8988T (cell line): Measurements from ENCODE around the gene NOC2L.

Experiments used
- DNase-seq: peaks from one replicate; pipeline ENCODE4 v3.0.0; 2011

The NOC2L gene

DNA sequence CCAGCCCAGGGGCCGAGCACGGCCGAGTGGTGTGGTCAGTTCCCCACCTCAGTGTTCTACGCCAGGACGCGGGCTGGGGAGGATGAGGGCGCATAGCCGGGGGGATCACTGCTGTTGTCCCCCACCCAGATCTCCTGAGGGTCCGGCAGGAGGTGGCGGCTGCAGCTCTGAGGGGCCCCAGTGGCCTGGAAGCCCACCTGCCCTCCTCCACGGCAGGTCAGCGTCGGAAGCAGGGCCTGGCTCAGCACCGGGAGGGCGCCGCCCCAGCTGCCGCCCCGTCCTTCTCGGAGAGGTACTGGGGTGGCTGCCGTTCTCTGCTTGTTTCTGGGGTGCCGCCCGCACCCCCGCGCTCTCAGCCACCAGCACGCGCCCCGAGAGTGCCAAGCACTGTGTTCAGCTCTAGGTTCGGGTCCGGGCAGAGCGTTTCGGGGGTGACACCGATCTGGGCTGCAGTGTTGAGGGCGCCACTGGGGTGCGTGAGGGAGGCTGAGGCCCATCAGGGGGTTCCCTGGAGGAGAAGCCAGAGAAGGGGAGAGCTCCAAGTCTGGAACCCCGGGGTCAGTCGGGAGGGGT is 18.0 kb downstream of the NOC2L start:
- DNase-seq: no peak

DNA sequence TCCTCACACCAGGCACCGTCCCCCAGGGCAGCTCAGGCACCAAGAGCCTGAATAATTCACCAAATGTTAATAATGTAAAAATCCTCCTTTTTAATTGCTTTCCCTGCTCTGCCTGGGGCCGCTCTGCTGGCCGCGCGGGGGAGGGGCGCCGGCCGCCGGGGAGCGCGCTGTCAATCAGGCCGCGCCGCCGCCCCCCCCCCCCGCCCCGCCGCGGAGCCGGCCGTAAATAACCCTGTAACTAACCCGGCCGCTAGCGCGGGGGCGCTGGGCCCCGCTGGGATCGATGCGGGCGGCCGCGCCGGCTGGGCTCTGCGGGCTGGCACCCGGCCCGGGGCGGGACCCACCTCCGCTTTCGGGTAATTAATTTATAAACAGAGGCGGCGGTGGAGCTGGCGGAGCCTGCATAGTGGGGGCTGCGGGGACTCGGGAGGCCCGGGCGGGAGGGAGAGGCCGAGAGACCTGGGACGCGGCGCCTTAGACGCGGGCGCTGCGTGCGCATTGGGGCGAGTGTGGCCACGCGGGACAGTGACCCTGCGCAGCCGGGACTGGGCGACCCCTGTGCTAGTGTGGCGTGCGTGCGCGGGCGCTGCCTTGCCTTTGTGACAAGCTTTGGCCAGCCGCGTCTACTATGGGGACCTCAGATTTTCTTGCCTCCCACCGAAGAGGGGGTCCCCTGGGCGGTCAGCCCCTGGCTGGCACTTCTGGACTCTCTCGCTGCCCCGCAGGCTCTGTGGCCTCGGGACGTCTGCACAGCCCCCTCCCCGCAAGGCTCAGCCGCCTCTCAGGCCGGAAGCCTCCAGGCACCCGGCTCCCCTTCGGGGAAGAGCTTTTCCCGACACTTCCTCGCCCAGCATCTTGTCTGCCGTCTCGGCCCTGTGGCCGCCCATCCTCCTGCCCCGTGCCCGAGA is 18.7 kb downstream of the NOC2L start:
- DNase-seq: peak; percentile 84

DNA sequence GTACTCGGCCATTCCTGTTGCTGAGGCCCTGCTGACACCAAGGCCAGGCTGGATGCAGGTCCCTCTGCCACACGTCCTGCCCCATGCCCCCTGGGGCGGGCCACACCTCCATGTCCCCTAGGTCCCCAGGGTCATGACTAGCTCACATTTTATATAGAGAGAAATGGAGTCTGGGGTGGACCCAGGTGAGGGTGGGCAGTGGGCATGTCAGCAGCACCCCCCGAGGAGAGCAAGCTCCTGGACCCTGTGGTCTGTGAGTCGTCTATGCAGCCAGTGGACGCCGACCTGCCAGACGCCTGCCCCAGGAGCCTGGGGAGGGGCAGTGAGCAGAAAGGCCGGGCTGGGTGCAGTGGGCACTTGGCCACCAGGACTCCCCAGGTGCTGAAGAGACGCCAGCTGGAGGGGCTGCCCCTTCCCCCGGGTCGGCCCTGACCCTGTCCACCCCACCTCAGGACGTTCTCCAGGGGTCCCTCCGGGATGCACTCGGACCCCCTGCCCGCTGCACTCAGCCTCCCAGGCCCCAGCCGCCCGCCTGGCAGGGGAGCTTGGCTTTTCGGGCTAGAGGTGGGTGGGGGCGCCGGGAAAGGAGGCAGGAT is 19.4 kb downstream of the NOC2L start:
- DNase-seq: no peak

DNA sequence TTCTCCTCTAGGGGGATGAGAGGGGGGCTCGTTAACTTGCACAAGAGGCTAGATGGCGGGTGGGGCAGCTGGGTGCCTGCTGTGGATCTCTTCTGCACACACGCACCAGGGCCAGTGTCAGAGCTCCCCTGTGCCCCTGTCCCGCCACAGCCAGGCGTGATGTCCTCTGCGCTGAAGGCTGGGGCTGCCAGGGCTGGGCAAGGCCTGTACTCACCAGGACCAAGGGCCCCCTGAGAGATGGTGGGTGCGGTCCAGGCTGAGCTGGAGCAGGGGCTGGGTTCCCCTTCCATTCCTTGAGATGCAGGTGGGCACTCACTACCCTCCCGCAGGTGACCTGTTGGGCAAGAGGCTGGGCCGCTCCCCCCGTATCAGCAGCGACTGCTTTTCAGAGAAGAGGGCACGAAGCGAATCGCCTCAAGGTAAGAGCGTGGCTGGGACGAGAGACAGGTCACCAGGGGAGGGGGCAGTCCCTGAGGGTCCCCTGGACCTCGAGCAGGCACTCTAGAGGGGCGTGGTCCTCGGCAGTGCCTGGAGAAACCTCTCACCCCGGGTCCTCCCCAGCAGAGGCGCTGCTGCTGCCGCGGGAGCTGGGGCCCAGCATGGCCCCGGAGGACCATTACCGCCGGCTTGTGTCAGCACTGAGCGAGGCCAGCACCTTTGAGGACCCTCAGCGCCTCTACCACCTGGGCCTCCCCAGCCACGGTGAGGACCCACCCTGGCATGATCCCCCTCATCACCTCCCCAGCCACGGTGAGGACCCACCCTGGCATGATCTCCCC is 20.2 kb downstream of the NOC2L start:
- DNase-seq: no peak

DNA sequence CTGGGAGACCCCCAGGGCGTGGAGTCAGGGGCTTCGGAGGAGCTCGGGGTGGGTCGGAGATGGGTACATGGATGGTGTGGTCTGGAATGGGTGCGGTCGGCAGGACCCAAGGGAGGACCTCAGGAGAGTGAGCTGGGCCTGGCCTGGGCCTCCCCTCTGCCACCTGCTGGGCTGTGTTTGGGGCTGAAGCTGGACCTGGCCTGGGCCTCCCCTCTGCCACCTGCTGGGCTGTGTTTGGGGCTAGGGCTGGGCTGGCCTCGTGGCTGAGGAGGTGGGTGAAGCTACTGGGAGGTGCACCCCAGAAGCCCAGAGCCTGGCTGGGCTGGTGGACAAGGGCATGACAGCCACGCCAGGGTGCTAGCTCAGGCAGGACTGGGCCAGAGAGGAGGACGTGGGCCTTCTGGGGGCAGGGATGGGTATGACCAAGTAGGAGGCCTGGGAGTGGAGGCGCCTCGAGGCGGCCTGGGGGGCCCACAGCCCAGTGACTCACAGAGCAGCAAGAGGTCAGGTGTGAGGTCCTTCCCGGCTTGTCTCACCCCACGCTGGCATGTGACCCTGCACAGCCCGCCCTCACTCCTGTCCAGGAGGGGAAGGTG is 20.9 kb downstream of the NOC2L start:
- peak; percentile 77 for DNase-seq

DNA sequence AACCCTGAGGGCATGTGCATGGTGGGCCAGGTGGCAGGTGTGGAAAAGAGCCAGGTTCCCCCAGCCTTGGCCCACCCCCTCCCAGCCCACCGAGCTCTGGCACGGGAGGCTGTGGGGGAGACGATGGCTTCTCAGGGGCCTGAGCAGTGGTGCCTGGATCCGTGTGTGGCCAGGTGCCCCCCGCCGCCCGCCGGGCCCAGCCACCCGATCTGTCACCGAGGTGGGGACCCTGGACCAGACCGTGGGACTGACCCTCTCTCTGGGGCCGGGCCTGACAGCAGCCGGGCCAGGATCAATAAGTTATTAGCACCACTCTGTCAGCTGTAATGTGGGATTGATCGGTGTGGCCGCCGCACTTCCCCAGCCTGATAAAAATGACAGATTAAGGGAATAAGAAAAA is 21.5 kb downstream of the NOC2L start:
- no peak for DNase-seq

DNA sequence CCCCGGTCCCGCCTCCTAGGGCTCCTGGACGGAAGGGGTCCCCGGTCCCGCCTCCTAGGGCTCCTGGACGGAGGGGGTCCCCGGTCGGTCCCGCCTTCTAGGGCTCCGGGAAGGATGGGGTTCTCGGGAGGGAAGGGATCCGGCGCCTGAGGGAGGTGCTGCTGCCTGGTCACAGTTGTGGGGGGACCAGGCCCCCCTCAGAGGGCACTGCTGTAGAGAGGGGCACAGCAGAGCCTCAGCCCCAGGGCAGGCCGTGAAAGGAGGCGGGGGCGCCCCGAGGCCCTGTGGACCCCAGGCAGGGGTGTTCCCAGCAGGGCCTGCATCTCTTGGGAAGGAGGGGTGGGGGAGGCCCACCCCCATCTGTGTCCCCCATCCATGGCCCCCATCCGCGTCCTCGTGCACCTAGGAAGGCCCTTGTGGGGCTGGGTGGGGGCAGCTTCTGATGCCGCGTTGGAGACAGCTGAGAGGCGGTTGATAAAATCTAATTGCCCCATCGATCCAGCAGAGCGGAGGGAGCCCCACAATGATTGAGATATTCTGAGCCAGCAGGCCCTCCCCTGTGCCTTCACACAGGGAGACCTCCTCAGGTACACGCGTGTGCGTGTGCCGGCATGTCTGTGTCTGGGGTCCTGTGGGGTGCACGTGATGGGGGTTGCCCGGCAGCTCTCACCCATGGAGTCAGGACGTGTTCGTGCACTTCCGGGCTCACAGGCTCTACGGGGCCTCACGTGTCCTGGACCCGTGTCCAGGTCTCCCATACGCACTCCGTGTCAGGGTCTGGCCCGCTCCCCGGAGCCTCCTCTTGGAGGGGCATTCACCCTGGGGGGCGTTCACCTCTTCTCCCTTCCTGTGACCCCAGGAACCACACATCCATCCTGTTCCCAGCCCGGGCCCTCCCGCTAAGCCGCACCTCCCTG is 22.4 kb downstream of the NOC2L start:
- no peak for DNase-seq

DNA sequence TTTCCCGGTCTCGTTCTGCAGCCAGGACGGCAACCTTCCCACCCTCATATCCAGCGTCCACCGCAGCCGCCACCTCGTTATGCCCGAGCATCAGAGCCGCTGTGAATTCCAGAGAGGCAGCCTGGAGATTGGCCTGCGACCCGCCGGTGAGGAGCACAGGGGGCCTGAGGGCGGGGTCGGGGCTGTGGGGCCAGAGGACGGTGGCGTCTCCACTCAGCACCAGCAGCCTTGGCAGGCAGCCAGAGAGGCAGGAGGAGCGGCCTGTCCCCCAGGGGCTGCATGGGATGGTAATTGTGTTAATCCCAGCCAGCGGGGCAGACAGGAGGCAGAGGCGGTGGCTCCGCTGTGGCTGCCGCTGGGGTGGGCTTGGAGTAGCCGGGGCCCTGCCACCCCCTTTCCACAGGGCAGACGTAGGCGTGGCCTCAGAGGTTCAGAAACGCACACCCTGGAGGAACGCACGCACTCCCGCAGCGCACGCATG is 23.3 kb downstream of the NOC2L start:
- DNase-seq: no peak

DNA sequence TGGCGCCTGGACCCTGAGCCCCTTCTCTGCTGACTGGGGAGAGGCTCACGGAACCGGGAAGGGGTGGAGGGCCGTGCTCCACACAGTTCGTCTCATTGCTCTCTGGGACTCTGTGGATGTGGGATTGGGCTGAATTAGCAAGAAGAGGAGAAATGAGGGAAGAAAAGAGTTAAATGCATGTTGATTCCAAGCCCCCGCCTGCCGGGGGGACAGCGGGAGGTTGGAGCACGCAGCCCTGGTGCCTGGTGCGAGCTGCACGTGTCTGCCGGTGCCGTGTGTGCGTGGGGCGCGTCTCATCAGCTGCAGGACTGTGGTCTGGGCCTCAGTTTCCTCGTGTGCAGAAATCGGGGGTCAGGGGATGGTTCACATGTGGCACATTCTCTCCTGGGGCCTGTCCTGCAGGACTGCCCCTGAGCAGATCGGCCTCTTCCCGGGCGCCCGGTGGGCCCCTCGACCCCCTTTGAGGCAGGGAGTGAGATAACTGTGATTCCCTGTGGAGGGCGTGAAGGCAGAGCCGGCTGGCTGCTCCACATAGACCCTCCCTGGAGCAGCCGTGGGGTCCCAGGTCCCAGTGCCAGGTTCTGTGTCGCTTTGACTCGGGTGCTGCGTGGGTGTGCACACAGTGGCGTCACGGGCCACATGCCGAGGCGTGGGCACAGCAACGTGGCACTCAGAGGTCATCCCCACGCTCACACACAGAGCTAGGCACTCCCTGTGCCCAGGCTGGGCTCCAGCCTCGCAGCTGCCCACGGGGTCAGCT is 23.9 kb downstream of the NOC2L start:
- no peak for DNase-seq

DNA sequence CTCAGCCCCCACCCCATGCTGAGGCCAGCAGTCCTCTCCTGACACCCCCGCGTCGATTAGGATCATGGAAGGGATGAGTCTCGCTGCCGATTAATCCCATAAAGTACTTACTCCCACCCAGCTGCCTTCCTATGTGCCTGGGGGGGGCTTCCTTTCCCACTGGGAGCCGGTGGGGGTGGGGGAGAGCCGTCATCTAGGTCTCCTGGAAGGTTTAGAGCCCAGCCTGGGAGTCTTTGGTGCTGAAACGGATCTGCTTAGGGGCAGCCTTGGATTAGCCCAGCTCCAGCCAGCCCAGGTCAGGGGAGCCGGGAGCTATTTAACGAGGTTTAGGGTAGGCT is 25.5 kb downstream of the NOC2L start:
- DNase-seq: no peak

DNA sequence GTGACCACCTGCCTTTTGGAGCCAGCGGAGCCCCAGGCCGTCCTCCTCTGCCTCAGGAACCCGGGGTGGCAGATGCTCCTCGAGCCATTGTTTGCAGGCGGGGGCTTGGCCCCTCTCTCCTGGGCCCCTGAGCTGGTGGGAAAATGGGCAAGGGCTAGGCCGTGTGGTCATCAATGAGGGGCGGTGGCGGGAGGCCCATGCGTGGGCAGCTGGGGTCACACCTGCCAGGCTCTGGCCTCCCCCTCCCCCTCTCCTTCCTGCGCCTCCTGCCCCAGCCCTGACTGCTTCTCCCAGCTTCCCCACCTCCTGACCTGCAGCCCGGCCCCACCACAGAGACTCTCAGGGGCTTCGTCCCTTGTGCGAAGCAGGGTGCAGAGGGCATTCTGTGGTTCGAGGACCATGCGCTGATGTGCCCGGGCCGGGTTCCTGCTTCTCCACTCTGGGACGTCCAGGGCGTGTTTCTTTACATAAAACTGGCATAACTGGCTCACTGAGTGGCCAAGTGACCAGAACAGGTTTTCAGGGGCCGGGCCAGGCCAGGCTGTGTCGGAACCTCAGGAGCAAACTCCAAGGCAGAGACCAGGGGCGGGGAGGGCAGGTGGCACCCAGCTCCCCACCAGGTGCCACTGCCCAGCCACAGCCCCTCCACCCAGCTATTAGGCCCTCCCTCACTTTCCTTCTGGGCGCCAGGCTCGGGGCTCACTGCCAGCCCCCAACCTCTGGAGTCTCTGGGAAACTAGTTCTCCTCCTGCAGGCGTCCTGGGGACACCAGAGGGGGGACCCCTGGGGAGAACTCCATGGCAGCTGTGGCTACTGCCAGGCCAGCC is 26.1 kb downstream of the NOC2L start:
- DNase-seq: no peak

DNA sequence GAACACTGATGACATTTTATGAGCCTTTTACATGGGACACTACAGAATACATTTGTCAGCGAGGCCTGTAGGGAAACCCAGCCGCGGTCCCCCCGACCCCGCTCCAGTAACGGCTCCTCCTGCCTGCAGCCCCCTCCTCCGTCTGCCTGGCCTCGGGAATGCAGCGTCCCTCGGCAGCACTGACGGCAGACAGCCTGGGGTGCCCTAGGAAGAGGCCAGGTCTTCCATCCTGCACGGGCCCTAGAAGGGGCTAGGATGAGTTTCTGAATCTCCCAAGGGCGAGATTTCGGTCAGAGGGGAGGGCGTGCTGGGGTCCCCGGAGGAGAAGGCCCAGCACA is 26.9 kb downstream of the NOC2L start:
- DNase-seq: no peak

DNA sequence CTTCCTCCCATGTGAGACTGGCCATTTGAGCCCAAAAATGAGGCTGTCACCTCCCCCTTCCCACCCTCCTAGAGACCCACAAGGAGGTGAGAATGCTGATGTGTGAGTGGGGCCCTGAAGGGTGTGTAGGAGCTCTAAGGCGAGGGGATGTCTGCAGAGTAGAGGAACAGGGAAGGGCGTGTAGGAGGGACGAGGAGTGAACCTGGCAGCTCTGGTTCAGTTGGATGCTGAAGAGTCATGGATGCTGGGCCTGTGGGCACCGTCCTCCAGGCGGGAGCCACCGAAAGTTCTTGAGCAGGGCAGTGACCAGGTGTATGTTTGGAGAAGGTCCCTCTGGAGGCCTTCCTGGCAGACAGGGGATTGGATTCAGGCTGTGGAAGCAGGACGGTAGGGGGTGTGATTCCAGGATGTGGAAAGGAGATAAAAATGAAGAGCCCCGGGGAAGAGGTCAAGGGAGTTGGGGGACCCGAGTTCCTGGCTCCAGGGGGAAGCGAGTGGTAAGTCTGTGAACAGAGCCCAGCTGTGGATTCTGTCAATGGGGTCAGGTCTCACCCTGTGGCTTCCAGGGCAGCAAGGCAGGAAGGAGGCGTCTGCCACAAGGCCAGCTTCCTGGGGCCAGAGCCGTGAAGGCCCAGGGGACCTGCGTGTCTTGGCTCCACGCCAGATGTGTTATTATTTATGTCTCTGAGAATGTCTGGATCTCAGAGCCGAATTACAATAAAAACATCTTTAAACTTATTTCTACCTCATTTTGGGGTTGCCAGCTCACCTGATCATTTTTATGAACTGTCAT is 27.5 kb downstream of the NOC2L start:
- DNase-seq: no peak

DNA sequence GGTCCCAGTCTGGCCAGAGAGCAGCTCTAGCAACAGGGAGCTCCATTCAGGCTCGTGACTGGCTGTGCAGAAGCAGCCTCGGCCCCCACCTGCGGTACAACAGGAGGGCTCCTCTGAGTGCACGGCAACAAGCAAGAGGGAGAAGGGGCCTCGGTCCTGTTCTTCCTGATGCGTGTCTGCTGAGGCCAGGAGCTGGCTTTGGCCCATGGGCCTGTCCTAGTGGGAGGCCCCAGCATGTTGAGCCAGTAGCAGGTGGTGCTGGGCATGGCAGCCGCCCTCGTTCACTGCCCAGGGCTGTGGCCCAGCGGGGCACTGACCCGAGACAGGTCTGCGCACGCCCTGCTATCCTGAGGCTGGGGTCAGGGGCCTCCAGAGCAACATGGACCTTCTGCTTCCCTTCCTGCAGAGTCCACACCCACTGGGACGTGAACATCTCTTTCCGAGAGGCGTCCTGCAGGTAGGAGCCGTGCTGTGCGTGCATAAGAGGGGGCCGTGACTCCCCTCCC is 28.4 kb downstream of the NOC2L start:
- no peak for DNase-seq

DNA sequence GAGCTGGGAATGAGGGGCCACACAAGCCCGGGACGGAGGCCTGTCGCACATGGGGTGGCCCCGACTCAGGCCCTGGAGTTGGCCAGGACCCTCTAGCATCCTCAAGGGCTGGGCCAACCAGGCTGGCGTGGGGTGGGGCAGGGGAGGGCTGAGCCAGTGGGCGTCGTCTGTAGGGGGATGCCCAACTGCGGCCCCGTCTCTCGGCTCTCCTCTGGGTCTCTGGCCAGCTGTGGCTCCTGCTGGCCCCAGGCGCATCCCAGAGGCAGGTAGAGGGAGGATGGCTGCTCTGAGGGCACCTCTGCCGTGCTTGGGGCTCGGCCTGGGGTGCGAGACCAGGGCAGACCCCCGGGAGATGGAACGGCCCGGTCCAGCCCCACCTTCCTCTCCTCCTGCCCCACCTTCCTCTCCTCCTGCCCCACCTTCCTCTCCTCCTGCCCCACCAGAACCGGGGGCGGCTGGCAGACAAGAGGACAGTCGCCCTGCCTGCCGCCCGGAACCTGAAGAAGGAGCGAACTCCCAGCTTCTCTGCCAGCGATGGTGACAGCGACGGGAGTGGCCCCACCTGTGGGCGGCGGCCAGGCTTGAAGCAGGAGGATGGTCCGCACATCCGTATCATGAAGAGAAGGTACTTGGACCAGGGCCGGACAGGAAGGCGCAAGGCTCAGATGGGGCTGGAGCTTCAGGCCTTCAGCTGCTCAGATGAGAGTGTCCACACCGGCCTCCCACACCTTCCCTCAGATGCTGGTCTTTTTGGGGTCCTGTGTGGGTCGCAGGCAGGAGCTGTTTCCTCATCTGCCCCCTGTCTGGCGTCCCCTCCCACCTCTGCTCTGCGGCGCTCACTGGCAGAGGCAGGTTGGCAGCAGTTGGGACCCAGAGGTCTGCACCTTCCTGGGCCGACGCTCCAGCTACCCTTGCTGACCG is 29.1 kb downstream of the NOC2L start:
- no peak for DNase-seq

DNA sequence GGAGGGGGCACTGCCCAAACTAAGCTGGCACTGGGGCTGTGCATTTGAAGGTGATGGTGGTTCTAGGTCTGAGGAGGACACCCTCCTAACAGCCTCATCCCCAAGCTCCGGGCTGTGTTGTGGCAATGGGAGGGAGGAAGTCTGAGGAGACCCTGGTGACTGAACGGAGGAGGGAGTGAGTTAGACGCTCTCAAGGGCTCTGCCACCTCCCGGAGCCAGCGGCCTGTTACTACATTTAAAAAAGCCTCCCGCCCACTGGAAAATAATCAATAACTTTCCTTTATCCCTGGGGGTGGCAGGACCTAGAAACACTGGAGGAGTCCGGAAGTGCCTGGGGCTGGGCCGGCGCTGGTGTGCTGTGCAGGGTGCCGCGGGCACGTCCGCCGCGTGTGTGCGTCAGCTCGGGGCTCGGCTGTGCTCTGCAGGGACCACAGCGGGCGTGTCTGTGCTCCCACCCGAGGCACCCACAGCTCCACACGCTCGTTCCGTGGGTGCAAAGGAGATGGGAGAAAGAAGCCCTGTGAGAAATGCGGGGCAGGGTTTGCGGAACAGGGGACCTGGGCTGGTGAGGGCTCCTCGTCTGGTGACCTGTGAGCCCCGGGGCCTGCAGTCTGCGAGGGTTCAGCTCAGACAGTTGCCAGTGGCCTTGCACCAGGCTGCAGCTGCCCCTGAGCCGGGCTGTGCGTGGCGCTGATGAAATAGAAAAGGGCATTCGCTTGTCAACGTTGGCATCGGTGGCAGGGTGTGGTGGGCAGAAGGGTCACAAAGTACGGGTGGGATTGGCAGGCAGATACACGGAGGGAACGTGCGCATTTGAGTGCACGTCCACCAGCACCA is 30.0 kb downstream of the NOC2L start:
- DNase-seq: no peak

DNA sequence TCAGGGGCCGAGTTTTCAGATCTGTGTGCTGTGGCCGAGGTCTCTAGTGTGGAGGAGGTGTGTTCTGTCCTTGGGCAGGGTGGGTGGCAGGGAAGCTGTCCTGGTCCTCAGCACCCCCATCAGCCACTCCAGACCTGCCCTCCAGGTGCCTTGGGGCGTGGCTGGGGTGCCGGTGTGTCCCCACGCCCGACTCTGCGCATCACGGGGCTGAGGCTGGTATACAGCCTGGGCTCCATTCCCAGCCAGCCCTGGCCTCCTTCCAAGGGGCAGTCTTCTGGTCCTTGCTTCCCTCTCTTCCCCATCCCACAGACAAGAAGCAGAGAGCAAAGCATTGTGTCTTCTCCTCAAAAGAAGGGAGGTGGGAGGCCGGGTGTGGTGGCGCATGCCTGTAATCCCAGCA is 31.3 kb downstream of the NOC2L start:
- DNase-seq: no peak
